ENCODE data around the gene NAGLU.

The NAGLU gene

GRCh38 chr17:42536048-42536371, at the start of gene NAGLU:
NAGLU (plus strand) TSS chr17:42536241; CDS start chr17:42536273, 32 bp downstream.
- DNase-seq (ENCODE audit: low read depth), result peak; percentile 76

- no peak for DNase-seq (ENCODE audit: low read depth)
Measured at GRCh38 chr17:42488032-42488431, 48.0 kb upstream of the NAGLU start.

GRCh38 chr17:42493319-42493718, 42.7 kb upstream of the NAGLU start:
- no peak for DNase-seq (ENCODE audit: low read depth)

GRCh38 chr17:42494673-42495072, 41.4 kb upstream of the NAGLU start:
- DNase-seq (ENCODE audit: low read depth), result no peak

- no peak for DNase-seq (ENCODE audit: low read depth)
Measured at GRCh38 chr17:42498828-42499227, 37.2 kb upstream of the NAGLU start.

- no peak for DNase-seq (ENCODE audit: low read depth)
Measured at GRCh38 chr17:42502091-42502490, 34.0 kb upstream of the NAGLU start.

GRCh38 chr17:42502926-42503325, 33.1 kb upstream of the NAGLU start:
- DNase-seq (ENCODE audit: low read depth), result no peak

- no peak for DNase-seq (ENCODE audit: low read depth)
Measured at GRCh38 chr17:42507671-42508070, 28.4 kb upstream of the NAGLU start.

- no peak for DNase-seq (ENCODE audit: low read depth)
Measured at GRCh38 chr17:42508426-42509165, 27.4 kb upstream of the NAGLU start.

GRCh38 chr17:42509409-42509808, 26.6 kb upstream of the NAGLU start:
- DNase-seq (ENCODE audit: low read depth), result no peak

- no peak for DNase-seq (ENCODE audit: low read depth)
Measured at GRCh38 chr17:42509841-42510240, 26.2 kb upstream of the NAGLU start.

- DNase-seq (ENCODE audit: low read depth), result no peak
Measured at GRCh38 chr17:42512246-42512645, 23.8 kb upstream of the NAGLU start.

GRCh38 chr17:42512733-42513251, 23.2 kb upstream of the NAGLU start:
- DNase-seq (ENCODE audit: low read depth), result no peak

- no peak for DNase-seq (ENCODE audit: low read depth)
Measured at GRCh38 chr17:42513686-42514085, 22.4 kb upstream of the NAGLU start.

GRCh38 chr17:42514279-42514678, 21.8 kb upstream of the NAGLU start:
- DNase-seq (ENCODE audit: low read depth), result no peak

GRCh38 chr17:42514867-42515266, 21.2 kb upstream of the NAGLU start:
- no peak for DNase-seq (ENCODE audit: low read depth)

GRCh38 chr17:42517516-42517915, 18.5 kb upstream of the NAGLU start:
- peak; percentile 73 for DNase-seq (ENCODE audit: low read depth)

GRCh38 chr17:42518046-42518754, 17.8 kb upstream of the NAGLU start:
- DNase-seq (ENCODE audit: low read depth), result no peak

GRCh38 chr17:42518755-42519545, 17.1 kb upstream of the NAGLU start:
- DNase-seq (ENCODE audit: low read depth), result no peak

- DNase-seq (ENCODE audit: low read depth), result no peak
Measured at GRCh38 chr17:42519546-42520491, 16.2 kb upstream of the NAGLU start.

GRCh38 chr17:42520540-42520951, 15.5 kb upstream of the NAGLU start:
- no peak for DNase-seq (ENCODE audit: low read depth)

- DNase-seq (ENCODE audit: low read depth), result no peak
Measured at GRCh38 chr17:42521036-42521435, 15.0 kb upstream of the NAGLU start.

All from activated T-helper 9 cell treated with anti-CD3 and anti-CD28 coated beads, Interleukin-2, amount 50 U/mL, for 16 hours (primary cell).